ENCODE measurements around the gene AMDHD1. TPM values are rescaled to one million over a fixed set of nuclear protein-coding genes. Genes with fewer than 3 reads are reported as not detected.
A peak's percentile ranks its signal among the peaks of the same experiment; 100 is the strongest.

AMDHD1 gene
- total and polyA plus RNA-seq, 2 of the 8 experiments (the other 6 are each of a cell fraction or from before 2014, with no cell fraction given): 0.14 TPM; not detected in 1

GRCh38 chr12:95976416-95976832 lies 33.3 kb downstream of the AMDHD1 start:
- FAIRE-seq: no peak

More at GRCh38 chr12:95976416-95976832, 33.3 kb downstream of the AMDHD1 start:
- H3K9ac ChIP-seq (replicated peaks in 1 of 4; ENCODE audit: extremely low read depth in 1 of 4, low read depth in 3 of 4, low read length in 3 of 4): no peak overlapping the region
- no peak overlapping the region for H3K14ac ChIP-seq (ENCODE audit: insufficient read length)
- no peak overlapping the region for H2BK120ac ChIP-seq (replicated peaks; ENCODE audit: low read depth, low read length)
- H3K9me3 ChIP-seq (ENCODE audit: insufficient read depth in 2 of 2, low read depth in 1 of 2, low read length in 1 of 2): no peaks in the 10 kb centered on the region
- no peak overlapping the region for H3K4me2 ChIP-seq (ENCODE audit: insufficient read depth in 1 of 2, low read depth in 2 of 2, low read length in 2 of 2)
- H3K79me1 ChIP-seq (ENCODE audit: low read depth, low read length): no peaks in the 10 kb centered on the region
- no peak overlapping the region for H3K23ac ChIP-seq (ENCODE audit: insufficient read length)
- no peak overlapping the region for H4K5ac ChIP-seq (ENCODE audit: insufficient read length, low read depth, low read length)
- POLR2A ChIA-PET (ENCODE audit: partially characterized antibody): interaction anchor here (1.6 kb wide), 1 partner anchor 20 kb away, joined by 3 read pairs; the partner anchor contains the start of gene HAL
- no peak overlapping the region for H2AFZ ChIP-seq (ENCODE audit: low read length)
- no peak overlapping the region for H2BK20ac ChIP-seq (ENCODE audit: low read length)
- H3K4ac ChIP-seq (replicated peaks; ENCODE audit: insufficient read length, low read depth, low read length): no peak overlapping the region
- no peaks in the 10 kb centered on the region for H3K79me2 ChIP-seq (ENCODE audit: control insufficient read depth in 1 of 2, insufficient read depth in 2 of 2, low read length in 2 of 2)
- 93% methylated on average over 8 of the region's 8 CpGs; no CpG with 5 or more reads in 1 of the 2 experiments for WGBS, 2 experiments (ENCODE audit: extremely low coverage in 1 of 2, insufficient coverage in 1 of 2, insufficient read length in 1 of 2, insufficient replicate concordance in 2 of 2, low coverage in 1 of 2, low lambda C conversion rate in 2 of 2, missing lambda C conversion rate in 1 of 2)
- CTCF ChIA-PET (ENCODE audit: partially characterized antibody): interaction anchor here (1.2 to 7.3 kb wide), 3 partner anchors 17 to 34 kb away, joined by 3 to 69 read pairs (median 4); partner anchors contain the start of genes AMDHD1, CCDC38 and HAL
- H3K18ac ChIP-seq (ENCODE audit: extremely low read depth, low read length): no peak overlapping the region
- H4K8ac ChIP-seq (ENCODE audit: extremely low read depth, insufficient read depth, low read length): no peak overlapping the region
- no peak overlapping the region for H2BK5ac ChIP-seq (ENCODE audit: low read depth, low read length)
- no peak overlapping the region for H4K91ac ChIP-seq (replicated peaks; ENCODE audit: insufficient read length, low read length)
- no peaks in the 10 kb centered on the region for H3K36me3 ChIP-seq (ENCODE audit: control insufficient read depth in 2 of 4, insufficient read depth in 4 of 4, low read length in 3 of 4)
- no peaks in the 10 kb centered on the region for H3K23me2 ChIP-seq (ENCODE audit: low read depth, low read length)
- H3K4me3 ChIP-seq (ENCODE audit: extremely low read depth in 1 of 4, insufficient read depth in 2 of 4, low read depth in 3 of 4, low read length in 4 of 4): no peak overlapping the region
- no peak overlapping the region for H3K56ac ChIP-seq (replicated peaks; ENCODE audit: insufficient read length, low read depth, low read length)
- no peak for DNase-seq (ENCODE audit: low read depth in 1 of 2, low spot score in 2 of 2)
- H4K20me1 ChIP-seq (replicated peaks in 1 of 2; ENCODE audit: control insufficient read depth in 1 of 2, insufficient read depth in 2 of 2, low read length in 2 of 2): no peaks in the 10 kb centered on the region
- H2BK15ac ChIP-seq (ENCODE audit: low read length): no peak overlapping the region
- TF ChIP-seq SIRT6 (IDR thresholded peaks at IDR 0.05; ENCODE audit: low read length): no peak
- TF ChIP-seq JUND (IDR thresholded peaks at IDR 0.05; ENCODE audit: low read length): peak; percentile 64
- TF ChIP-seq JUN (IDR thresholded peaks at IDR 0.05; ENCODE audit: low read depth, low read length): 0 out of 2 replicates have a peak, but pooled peaks have one; percentile 11
- H3K27me3 ChIP-seq (replicated peaks in 1 of 4; ENCODE audit: control insufficient read depth in 3 of 4, extremely low read depth in 1 of 4, insufficient read depth in 3 of 4, low read length in 3 of 4): no peaks in the 10 kb centered on the region
- no peak overlapping the region for H3K27ac ChIP-seq (ENCODE audit: low read depth, low read length)
- H3K4me1 ChIP-seq (replicated peaks in 1 of 4; ENCODE audit: control insufficient read depth in 3 of 4, insufficient read depth in 4 of 4, low read length in 3 of 4): peaks cover 0 to 3% (median under 1%) of the 10 kb centered on the region in 4 experiments; a peak in 5 of 7 replicates
- H2AK5ac ChIP-seq (ENCODE audit: low read depth, low read length): no peak overlapping the region
- no peak overlapping the region for H2BK12ac ChIP-seq (ENCODE audit: low read depth, low read length)
